GM18909 (cell line): ENCODE results near the gene CPPED1.

Experiments
- ATAC-seq: cut with Tn5 transposase; IDR thresholded peaks from one replicate; pipeline ENCODE4 v1.9.1; 2021; ENCODE audit warnings: mild to moderate bottlenecking; ENCODE audit not compliant: unreplicated experiment, poor library complexity

The CPPED1 gene

DNA sequence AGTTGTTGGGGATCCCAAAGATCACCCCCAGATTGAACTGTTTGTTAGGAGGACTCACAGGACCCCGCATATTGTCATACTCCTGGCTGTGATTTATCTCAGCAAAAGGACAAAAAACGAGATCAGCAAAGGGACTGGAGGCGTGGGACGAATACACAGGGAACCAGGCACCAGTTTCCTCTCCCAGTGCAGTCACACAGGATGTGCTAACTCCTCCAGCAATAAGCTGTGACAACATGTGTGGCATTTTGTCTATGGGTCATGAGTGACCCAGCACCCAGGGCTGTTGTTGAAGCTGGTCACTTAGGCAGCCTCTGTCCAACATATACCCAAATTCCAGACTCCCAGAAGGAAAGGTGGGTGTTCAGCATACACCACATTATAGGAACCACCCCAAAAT lies 60.9 kb downstream of the CPPED1 start:
- no peak for ATAC-seq

DNA sequence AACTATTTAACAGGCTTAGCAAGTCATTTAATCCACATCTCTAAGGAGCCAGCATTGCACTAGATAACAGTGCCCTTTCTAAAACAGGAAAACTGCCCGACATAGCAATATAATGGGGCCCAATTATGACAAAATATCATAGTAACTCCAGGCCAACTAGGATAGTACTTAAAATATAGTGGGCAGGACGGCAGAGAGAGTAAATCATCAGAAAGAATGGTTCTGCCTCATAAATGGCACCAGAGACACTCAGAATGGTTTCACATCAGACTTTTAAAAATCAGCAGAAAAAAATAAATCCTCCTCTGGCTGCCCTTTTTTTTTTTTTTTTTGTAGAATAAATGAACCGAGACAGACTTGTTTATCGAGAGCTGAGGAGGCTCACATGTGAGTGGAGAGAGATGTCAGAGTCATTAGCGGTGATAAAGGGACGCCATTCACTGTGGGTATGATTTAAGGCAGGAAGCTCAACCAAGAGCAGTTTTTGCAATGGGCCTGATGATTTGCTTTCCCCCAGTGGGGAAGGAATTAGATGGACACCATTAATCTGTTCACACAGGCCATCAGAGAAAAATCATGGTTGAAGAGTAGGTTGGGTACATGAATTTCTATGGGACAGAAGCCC lies 62.6 kb downstream of the CPPED1 start:
- no peak for ATAC-seq

DNA sequence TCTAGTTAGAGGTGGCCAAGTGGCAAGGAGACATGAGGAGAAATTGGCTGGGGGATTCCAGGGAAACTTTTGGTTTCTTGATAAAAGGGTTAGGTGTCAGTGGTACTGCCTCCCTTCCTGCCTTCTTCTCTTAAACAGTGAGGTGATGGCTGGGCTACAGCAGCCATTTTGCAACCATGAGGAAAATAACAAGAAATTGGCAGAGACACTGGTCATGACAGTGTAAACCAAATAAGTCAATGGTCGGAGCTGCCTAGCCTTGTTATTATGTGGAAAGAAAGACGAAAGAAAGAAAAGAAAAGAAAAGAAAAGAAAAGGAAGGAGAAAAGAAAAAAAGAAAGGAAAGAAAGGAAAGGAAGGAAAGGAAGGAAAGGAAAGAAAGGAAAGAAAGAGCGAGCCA lies 63.9 kb downstream of the CPPED1 start:
- no peak for ATAC-seq

DNA sequence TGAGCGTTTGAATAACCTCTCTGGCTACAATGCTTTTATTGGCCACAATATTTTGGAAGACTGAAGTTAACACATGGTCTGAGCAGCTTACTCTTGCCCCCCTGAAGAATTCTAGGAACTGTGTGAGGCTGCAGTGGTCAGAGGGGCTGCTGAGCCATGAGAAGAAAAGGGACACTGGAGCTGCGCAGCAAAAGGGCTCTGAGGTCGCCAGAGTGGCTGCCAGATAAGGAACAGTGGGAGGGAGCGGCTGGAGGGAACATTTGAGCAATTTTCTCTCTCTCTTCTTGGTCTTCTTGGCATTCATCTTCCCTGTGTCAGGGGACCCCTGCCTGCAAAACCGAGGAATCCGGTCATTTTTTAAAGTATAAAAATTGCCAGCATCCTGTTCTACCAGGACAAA lies 66.1 kb downstream of the CPPED1 start:
- ATAC-seq, result no peak

DNA sequence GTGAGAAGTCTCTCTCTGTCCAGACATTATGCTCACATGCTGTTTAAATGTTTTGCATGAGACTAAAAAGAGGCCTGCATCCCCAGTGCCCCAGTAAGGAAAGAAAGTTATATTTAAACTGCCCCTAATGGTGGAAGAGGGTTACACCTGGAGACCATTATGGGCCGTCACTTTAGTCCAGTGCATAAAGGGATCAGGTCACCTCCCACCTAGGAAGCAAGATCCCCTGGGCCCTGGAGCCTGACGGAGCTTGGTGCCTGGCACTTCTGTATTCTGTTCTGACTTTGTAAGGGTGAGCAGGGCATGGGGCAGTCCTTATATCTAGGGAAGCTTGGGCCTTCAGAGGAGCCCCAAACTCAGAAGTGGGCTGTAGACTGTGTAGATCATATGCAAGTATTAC lies 67.9 kb downstream of the CPPED1 start:
- ATAC-seq, result no peak

DNA sequence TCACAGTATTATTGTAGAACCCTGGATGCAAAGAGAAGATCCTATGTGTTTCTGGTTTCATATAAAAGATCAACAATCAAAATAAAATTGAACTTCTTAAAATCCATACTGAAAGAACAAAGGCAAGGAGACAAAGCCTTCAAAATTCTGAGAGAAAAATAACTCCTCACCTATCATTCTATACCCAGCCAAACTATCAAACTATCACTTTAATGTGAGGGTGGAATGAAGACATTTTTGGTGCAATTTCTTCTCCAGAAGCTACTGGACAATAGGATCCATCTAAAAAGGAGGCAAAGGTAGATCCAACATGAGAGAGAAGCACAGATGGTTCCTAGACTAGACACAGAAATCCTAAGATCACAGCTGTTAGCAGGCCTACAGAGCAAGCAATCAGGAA lies 71.1 kb downstream of the CPPED1 start:
- ATAC-seq, result no peak

DNA sequence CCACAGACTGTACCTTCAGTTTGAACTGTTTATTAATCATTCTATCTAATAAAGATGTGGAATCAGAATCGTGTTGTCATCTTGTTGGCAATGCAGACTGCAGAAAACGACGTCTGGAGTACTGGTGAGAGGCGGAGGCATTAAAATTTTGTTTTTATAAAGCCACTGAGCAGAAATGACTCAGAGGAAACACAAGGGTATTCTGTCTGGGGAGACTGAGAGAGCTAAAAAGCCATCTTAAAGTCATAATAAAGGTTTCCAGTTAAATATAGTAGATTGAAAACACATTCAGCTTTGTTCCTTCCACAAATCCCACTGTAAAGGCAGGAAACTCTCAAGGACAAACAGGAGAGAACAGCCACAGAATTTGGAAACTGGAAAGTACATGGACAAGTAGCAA lies 74.2 kb downstream of the CPPED1 start:
- no peak for ATAC-seq

DNA sequence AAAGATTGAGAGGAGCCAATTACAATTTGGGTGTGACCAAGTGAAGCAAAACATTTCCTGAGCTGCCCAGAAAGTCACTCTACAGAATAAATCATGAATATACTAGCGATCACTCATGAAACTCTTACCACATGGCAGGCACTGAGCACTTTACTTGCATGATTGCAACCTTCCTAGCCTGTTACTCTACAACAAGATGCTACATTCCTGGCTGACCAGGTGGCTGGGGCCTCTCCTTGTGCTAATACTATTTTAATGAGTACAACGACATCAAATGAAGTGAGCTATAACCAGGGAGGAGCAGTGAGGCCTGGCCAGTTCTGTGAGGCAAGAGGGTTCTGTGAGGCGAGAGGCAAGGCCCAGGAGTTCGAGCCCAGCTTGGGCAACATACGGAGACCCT lies 75.2 kb downstream of the CPPED1 start:
- ATAC-seq, result no peak

DNA sequence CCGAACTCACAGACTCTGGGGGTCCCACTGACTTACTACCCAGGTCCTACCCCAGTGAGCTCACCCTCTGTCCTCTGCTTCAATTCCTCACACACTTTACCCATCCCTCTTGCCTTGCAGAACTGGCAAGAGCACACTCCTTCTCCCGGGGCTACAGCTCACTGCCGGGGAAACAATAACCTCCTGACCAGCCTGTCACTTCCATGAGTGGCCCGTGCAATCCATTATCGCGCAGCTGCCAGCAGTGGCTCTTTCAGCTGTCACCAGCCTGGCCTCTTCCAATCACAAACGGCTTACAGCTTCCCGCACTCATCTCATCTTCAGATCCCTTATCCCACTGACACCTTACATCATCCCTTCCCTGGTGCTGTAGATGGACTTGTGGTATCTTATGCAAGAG lies 79.5 kb downstream of the CPPED1 start:
- no peak for ATAC-seq

DNA sequence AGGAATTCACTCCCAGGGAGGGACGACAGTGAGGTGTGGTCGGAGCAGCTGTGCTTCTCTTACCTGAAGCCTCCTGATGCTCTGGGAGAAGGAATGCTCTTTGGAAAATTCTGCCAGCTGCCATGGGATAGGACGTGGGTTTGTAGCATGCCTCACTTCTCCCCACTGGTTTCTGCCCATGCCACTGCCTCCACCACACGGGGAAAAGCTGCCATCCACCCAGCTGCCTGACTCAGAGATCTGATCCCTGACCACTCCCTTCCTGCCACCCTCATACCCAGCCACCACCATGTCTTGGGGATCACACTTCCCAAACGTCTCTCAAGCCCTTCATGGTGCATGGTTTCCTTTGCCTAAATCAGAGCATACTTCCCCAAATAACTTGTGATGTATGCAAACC lies 80.0 kb downstream of the CPPED1 start:
- no peak for ATAC-seq

DNA sequence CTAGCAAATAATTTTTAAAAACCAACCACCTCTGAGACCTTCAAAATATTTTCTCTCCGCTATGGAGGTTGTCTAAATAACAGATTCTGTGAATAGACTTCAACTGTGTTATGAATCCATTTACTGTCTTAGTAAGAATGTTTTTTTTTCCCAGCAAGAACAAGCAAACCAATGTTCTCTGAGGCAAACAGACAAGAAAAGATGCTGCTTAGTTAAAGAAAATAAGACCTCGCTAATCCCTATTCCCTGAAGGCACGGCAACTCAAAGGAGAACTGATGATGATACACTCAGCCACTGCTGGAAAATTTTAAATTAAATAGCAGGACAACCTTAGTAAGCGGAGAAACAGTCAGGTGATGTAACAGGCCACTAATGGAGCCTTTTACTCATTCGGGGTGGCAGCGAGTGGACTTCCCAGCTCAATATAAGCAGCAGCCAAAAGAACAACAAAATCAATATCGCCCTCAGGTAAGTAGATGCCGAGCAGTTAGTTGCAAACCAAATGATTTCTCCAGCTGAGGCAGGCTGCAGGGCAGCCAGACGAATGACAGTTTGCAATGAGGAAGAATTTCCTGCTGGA lies 81.8 kb downstream of the CPPED1 start:
- no peak for ATAC-seq

DNA sequence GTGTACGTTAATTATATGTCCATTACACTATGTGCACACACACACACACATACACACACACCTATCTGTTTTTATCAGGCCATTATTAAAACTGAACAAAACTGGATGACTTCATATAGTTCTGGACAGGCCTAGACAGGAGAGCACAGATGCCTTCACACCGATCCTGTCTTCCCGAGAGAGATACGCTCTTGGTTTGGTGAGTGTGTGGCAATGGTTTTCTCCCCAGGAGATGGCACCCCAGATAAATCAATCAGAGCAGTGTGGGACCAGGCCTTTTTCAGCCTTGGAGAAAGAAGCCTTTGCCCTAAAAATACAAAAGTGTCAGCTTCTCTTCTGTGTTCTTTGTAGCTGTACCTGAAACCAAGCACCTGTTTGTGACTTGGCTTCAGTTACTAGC lies 83.7 kb downstream of the CPPED1 start:
- ATAC-seq, result no peak

DNA sequence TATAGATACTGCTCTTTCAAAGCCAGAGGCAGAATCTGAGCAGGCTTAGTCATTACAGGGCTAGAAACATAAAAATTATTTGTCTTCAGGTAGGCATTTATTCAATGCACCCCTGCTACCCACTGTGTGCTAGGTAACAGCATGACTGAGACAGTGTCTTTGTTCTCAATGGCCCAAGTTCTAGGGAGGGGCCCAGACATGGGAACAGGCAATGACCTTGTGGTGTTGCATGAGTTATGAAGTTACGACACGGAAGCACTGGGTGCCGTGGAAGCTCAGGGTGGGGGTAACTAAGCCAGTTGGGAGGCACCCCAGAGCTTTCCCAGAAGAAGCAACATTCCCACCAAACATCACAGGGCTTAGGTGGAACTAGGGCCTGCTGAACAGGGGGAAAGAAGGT lies 87.0 kb downstream of the CPPED1 start:
- no peak for ATAC-seq

DNA sequence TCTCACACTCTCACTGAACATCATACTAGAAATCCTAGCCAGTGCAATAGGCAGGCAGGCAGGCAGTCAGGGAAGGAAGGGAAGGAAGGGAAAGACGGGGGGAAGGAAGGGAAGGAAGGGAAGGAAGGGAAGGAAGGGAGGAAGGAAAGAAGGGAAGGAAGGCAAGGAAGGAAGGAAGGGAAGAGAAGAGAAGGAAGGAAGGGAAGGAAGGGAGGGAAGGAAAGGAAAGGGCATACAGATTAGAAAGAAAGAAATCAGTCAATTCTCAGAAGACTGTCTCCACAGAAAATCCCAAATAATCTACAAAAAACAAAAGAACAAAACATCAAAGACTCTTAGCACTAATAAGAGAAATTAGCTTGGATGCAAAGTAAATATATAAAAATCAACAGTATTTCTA lies 93.9 kb downstream of the CPPED1 start:
- ATAC-seq, result no peak

DNA sequence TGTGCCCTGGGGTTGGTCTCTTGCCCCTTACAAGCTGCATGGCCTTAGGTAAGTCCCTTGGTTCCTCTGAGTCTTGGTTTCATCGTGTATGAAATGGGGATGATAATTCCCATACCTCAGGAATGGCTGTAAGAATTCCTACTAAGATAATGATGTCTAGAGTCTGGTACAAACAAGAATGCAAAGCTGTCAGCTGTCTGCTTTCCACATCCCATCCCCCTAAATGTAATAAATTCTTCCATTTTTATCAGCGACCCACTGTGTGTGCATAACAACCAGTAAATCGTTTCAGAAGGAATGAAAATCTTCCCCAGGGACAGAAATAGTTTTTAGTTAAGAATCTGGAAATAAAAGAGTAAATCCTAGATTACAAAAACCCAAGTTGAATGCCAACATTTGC lies 95.4 kb downstream of the CPPED1 start:
- no peak for ATAC-seq

DNA sequence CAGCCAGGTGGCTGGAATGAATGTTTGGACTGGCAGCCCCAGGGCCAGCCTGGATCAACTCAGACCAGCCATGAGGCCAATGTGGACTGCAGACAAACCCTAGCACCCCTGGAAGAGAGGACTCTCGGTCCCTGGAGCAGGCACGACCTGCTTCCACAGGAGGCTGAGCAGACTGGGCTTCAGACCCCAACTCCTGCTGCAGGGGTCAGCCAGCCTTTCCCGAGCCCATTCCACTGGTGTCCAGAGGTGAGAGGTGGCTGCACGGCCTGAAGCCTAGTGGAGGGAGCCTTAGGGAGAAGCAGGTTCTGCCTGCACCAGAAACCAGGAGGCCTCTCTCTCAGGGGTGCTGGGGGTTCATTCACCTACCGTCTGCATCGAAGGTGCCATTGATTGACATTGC lies 97.1 kb downstream of the CPPED1 start:
- ATAC-seq, result no peak

DNA sequence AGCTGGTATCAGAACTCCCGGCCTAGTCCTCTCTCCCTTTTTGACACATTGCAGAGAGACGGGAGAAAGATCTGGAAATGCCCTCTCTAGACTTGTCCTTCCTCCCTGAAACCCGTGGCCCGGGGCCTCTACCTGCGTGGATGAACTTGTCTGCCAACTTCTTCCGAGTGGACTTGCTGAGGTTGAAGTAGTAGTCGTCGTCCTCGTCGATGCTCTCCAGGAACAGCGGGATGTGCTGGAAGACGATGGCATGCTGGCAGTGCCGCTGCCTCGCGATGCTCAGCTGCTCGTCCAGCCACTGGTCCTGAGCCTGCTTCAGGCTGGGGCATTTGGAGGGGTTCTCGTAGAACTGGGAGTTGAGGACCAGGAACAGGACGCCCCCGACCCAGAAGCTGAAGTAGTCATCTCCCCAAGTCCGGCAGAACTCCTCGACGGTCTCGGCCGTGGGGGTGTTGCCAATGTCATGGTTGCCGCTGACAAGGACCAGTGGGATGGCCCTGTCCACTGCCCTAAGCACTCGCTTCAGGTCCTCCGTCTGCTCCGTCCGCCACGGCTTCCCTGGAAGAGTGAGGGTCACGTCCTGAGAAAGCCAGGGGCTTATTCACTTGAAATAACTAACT lies 99.1 kb downstream of the CPPED1 start:
- ATAC-seq, result no peak

DNA sequence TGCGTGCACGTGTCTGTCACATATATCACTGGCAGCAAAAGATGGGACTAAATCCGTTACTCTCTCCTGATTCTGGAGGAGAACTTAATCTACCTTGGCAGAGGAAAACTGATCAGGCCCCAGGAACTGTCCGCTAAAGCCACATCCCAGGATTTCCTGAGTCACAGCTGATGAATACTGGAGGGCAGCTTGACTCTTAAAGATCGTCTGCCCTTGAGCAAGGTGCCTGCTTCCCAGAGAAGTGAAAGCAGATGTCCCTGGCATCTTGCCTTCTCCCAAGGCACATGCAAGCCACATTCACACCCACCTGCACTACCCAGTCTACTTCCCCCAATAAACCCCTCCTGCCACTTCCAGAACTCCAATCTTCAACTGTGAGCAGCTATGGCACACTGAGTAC lies 99.8 kb downstream of the CPPED1 start:
- no peak for ATAC-seq

DNA sequence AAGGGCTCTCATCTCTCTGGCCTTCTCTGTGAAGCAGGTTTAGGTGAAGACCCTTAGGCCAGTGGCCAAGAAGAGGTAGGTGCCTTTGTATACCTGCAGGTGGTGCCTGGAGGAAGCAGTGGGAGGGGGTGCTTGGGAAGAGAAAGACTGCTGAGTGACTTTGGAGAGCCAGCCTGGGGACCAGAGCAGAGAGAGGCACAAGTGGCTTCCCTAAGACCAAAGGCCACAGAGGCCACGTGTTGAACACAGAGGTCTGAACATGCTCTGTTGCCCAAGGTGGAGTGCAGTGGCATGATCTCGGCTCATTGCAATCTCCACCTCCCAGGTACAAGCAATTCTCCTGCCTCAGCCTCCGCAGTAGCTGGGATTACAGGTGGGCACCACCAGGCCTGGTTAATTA lies 103.5 kb downstream of the CPPED1 start:
- ATAC-seq, result no peak

DNA sequence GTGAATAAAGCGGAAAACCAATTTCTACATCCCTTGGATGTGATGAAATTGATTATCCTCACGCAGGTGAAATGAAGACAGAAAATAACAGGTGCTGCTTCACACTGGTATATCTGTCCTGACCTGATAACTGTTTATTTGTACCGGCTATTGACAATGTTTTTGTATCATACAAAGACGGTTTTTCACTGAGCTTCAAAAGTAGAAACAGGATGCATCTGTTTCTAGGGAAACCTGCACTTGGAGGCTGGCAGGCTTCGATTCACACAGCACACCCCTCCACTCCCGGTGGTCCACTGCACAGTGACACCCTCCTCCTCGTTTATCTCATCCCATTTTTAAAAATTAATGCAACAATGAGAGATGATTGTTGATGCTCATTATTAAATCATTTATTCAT lies 104.5 kb downstream of the CPPED1 start:
- no peak for ATAC-seq

DNA sequence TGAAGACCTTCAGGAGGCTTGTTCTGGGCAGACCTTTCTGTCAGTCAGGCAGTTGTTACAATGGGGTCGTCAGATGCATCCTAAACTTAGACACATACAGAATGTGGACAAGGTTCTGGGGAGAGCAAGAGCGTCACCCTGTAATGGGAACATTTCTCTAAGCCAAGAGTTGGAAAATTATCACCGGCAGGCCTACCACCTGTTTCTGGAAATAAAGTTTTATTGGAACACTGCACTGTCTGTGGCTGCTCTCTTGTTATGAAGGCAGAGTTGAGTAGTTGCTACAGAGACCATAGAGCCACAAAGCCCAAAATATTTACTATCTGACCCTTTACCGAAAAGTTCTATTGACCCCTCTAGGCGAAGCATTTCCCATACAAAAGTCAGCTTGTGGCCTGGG lies 106.2 kb downstream of the CPPED1 start:
- ATAC-seq, result no peak

DNA sequence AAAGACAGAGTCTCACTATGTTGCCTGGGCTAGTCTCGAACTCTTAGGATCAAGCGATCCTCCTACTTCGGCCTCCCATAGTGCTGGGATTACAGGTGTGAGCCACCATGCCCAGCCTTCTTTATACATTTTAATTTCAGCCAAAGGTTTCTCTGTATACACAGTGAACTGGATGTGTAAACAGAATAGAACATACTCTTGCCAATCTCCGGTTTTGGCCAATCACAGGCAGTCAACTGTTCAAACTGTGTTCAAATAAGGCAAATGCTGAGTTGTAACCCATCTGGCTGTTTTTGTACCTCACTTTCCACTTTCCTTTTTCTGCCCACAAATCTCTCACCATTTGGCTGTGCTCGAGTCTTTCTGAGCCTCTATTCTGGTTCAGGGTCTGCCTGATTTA lies 108.2 kb downstream of the CPPED1 start:
- no peak for ATAC-seq
